HG02852 (cell line): ENCODE results near the gene STK17A.
"Not testable (repeated sequence)": the region's sequence is repeated elsewhere in the genome, so short reads cannot be mapped to it uniquely, and the experiment has no call there.

ENCODE experiments used
- ATAC-seq: cut with Tn5 transposase; IDR thresholded peaks from one replicate; pipeline ENCODE4 v1.9.1; 2021; ENCODE audit warnings: mild to moderate bottlenecking, moderate library complexity; ENCODE audit not compliant: unreplicated experiment

STK17A gene

GRCh38 chr7:43565786-43566185 is 17.1 kb upstream of the STK17A start:
- no peak for ATAC-seq

- ATAC-seq: no peak
Observed at GRCh38 chr7:43568529-43568928, 14.4 kb upstream of the STK17A start.

- peak; percentile 83 for ATAC-seq
Observed at GRCh38 chr7:43569424-43569823, 13.5 kb upstream of the STK17A start.

DNA sequence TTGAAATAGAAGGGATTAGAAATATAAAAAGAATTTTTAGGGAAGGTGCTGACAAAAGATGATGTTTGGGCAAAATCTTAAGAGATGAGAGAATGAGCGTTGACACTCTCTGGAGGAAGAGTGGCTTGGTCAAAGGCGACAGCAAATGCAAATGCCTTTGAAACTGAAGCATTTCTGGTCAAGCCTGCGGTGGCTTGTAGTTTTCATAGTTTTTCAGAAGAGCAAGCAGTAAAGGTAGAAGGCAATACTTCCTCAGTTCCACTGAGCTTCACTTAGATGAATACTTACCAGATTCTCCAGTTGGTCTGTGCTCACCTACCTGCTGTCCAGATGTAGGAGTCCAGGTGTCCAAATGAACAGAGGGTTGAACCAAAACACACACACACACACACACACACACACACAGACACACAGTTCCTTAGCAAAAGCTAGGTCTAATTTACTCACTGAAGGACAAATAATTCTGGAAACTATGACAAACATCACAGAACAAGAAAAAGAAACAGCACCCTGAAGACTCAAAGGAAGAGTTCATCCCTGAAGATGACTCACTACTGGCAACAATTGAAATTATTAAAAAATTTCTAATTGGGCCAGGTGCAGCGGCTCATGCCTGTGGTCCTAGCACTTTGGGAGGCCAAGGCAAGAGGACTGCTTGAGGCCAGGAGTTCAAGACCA is 12.1 kb upstream of the STK17A start:
- peak; percentile 67 for ATAC-seq

DNA sequence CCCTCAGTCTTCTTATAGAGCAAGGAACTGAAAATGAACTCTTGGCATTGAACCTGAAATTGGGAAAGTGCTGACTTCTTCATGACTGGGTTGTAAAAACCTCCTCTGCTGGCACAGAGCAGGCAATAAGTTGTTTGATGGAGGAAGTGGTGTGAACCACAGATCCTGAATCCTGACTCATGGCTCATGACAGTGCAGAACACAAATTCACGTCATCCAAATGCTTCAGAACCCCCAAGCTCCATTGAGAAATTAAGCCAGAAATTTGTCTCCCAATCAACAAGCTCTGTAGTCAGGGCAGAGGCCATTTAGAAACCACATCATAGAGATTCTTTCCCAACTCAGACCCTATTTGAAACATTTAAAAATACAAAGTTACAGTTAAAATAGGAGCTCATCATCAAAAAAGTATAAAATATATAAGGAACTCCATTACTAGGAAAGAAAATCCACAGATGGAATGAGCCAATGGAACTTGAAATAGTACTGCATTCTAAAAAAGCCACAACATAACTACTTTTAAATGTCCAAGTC is 10.3 kb upstream of the STK17A start:
- ATAC-seq: peak; percentile 35

DNA sequence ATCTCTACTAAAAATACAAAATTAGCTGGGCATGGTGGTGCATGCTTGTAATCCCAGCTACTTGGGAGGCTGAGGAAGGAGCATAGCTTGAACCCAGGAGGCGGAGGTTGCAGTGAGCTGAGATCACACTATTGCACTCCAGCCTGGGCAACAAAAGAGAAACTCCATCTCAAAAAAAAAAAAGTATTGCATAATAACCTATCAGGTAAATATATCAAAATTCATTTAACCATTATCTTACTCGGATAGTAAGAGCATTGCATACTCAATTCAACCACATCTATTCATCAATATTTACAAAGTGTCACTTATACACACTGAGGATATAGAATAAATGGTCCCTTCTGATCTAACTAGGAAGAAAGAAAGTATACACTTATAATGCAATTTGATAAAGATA is 9.1 kb upstream of the STK17A start:
- ATAC-seq: not testable (repeated sequence)

DNA sequence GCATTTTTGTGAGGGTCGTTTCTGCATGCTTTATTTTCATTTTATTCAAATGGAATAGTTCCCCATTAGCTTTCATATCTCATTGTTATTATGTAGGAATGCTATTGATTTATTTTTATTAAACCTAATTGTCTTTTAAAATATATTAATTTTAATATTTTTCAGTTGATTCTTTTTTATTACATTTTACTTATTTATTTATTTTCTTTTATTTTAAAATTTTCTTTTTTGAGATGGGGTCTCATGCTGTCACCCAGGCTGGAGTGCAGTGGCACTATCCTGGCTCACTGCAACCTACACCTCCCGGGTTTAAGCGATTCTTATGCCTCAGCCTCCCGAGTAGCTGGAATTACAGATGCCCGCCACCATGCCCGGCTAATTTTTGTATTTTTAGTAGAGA is 7.4 kb upstream of the STK17A start:
- ATAC-seq: no peak

GRCh38 chr7:43576241-43576640 is 6.7 kb upstream of the STK17A start:
- no peak for ATAC-seq

DNA sequence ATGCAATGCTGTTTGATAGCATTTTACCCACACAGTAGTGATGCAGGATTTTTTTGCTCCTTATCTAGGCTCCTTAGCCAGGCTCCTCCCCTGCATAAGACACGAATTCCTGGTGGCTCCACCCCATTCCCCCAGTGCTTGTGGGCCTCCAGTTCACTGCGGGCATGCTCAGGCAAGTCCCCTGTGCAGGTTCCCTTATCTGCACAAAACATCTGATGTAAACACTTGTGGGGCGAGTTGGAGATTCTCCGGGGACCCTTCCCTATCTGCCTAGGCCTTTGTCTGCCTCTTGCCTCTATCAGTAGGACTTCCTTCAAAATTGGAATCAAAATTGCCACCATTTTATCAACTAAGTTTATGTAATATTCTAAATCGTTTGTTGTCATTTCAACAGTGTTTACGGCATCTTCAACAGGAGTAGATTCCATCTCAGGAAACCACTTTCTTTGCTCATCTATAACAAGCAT is 5.4 kb upstream of the STK17A start:
- no peak for ATAC-seq

GRCh38 chr7:43583424-43584194 is 701 bp downstream of the STK17A start:
- peak; percentile 23 for ATAC-seq

GRCh38 chr7:43584195-43584586 is 1.3 kb downstream of the STK17A start:
- ATAC-seq: no peak

GRCh38 chr7:43584733-43585132 is 1.8 kb downstream of the STK17A start:
- ATAC-seq: not testable (repeated sequence)

DNA sequence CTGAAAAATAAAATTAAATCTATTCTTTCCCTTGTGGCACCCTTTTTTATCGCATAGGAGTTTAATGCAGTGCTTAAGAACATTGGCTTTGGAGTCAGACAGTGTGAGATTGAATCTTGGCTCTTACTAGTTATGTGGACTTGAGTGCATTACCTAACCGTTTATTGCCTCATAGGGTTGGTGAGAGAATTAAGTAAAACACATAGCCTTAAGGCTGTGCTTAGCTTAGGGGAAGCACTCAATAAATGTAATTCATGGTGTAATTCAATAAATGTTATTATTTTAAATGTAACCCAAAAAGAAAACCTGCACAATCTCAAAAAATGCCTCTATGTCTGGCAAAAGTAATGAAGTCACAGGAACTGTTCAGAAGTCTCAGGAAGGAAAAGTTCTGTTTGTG is 2.7 kb downstream of the STK17A start:
- ATAC-seq: no peak

DNA sequence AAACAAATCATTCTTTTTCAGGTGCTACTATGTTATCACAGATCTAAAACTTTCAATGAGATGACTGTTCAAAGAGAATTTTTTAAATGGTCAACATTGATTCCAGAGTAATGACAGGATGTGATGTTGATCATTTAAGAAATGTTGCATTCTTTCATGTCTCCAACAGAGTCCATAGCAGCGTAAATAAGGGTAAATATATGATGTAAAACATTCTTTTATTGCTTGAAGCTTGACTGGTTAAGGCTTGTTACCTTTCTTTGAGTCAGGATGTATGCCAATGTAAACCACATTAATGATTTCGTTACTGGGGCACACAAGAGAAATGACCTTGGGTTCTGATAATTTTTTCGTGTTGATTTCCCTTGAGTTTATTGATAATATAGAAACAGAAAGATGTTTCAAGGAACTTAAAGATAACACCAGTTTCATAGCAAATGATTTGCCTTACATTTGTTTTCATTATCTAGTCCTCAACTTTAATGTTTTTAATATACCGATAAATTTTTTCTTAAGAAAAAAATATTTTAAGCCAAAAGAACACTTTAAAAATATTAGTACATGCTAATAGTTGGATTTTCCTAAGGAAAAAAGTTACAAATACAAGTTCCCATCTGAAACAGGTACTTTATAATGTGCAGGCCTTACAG is 3.5 kb downstream of the STK17A start:
- ATAC-seq: no peak

- ATAC-seq: no peak
Observed at GRCh38 chr7:43588477-43589132, 5.7 kb downstream of the STK17A start.

DNA sequence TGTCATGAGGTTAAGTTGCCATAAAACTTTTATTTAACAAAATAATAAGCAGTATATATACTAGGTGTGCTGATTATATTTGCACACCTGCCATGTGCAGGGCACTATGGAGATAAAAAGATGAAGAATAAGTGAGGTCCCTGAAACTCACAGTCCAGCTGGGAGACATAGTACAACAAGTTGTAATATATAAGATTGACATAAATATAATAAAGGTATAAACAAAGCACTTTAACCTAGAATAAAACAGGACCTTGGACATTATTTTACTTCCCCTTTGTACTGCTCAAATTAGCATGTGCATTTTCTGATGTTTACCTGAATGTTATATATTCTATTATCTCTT is 6.2 kb downstream of the STK17A start:
- no peak for ATAC-seq

- no peak for ATAC-seq
Observed at GRCh38 chr7:43589728-43590127, 6.8 kb downstream of the STK17A start.

DNA sequence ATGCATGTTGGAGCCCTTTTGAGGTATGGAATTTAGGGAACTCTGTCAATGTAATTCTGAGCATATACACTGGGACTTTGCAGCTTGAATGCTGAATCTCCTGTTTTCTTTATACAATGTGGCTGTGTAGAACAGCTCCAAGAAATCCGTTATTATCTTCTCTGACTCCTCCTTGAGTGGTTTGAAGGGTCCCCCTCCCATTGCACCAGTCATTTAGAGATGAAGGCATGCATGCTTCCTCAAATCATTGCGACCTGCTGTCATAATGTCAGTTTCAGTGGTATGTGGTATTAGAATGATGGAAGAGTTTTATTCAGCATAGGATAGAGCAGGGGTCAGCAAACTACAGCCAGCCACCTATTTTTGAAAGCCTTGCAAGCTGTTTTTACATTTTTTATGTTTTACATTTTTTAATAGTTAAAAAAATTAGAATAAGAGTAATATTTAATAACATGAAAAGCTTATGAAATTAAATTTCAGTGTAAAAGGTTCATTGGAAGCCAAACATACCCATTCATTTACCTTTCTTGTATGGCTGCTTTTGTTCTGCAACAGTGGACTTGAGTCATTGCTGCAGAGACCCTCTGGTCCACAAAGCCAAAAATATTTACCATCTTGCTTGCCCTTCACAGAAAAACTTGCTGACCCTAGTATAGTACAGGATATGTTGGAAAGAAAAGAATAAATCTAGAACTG is 8.1 kb downstream of the STK17A start:
- peak; percentile 71 for ATAC-seq

DNA sequence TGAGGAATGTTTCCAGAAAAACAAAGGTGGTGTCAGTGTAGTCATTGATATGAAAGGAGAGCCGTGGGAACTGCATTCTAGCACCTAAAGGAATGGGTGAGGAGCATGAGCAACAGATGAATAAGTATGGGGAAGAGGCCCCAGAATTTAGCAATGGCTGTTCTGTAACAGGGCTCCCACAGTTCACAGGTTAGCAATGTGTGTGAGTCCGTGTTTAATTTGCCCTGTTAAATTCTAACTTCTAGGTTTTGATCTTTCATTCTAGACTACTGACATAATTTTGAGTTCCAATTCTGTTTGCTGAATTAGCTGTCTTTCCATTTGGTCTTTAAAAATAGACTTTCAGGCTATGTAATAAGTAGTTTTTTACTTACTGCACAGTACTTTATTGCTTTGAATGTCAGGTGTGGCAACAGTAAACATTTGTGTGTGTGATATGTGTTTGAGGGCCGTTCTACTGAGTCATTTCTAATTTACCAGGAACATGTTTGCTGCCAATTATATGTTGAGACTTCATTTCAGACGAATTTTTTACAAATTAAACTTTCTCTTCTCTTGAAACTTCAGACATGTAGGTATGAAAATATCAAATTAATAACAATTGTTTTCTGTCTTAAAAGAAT is 8.8 kb downstream of the STK17A start:
- no peak for ATAC-seq

- ATAC-seq: no peak
Observed at GRCh38 chr7:43592326-43592725, 9.4 kb downstream of the STK17A start.
